ENCODE measurements around the gene SHISAL2A.

DNA sequence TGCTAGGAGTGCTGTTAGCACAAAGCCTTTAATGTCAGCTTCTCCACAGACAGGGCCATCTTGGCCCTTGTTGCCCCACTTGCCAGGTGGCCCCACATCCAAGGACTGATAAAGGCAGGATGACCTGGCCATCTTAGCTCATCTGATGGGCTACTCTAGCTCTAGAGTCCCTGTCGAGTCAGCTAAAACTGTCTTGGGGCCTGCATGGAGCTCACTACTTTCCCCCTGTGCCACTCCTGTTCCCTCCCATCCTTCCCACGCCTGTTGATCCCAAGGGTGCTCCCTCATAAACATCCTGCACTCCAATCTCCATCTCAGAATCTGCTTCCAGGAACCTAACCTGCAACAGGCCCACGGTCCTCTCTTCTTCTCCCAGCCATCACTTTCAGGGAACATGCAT, 31.4 kb upstream of the SHISAL2A start:
- TF ChIP-seq CTCF (IDR thresholded peaks at IDR 0.05; ENCODE audit: insufficient read depth, low read depth, low read length) (no peak), EZH2 (IDR thresholded peaks at IDR 0.05; ENCODE audit: insufficient read depth, low read length) (no peak)

All from astrocyte (in vitro differentiated cells and primary cell).